Kidney (tissue), 14 donors: Measurements from ENCODE around the gene RHOU. TPM values are rescaled to one million over a fixed set of nuclear protein-coding genes. Genes with fewer than 3 reads are reported as not detected.
A peak's percentile ranks its signal among the peaks of the same experiment; 100 is the strongest.

Experiments used
- DNase-seq, 5 donors: peaks; one replicate each; pipeline ENCODE4 v3.0.0-alpha.2; 2013 to 2020
- FAIRE-seq: peaks from 2 replicates; lab custom pipeline; 2012; peaks lifted over from hg19 to GRCh38; lab: Jason Lieb, UNC
- H3K27ac ChIP-seq, 2 donors: one replicate each; pipeline ENCODE4 v1.7.0; 2013; ENCODE audit warnings: low read depth in 2 of 2, low read length in 2 of 2, inconsistent platforms in 1 of 2
- H3K27me3 ChIP-seq: one replicate; pipeline ENCODE4 v1.7.1; 2013; ENCODE audit warnings: low read length, inconsistent platforms; ENCODE audit not compliant: control insufficient read depth, insufficient read depth
- H3K36me3 ChIP-seq, 3 donors: one replicate each; pipeline versions ENCODE4 v1.7.0 to v1.7.1; 2013; ENCODE audit warnings: low read length in 3 of 3, control low read depth in 1 of 3, inconsistent platforms in 1 of 3; ENCODE audit not compliant: insufficient read depth in 3 of 3, control insufficient read depth in 2 of 3
- H3K4me1 ChIP-seq, 3 donors: one replicate each; pipeline versions ENCODE4 v1.7.0 to v1.7.1; 2013; ENCODE audit warnings: low read length in 3 of 3, inconsistent platforms in 1 of 3, low read depth in 1 of 3; ENCODE audit not compliant: control insufficient read depth in 2 of 3, insufficient read depth in 2 of 3
- H3K4me3 ChIP-seq, 3 donors: one replicate each; pipeline versions ENCODE4 v1.7.0 to v1.8.1; 2013; ENCODE audit warnings: low read length in 3 of 3, control low read depth in 1 of 3, inconsistent platforms in 1 of 3
- H3K9ac ChIP-seq, 3 donors: one replicate each; pipeline versions ENCODE4 v1.7.0 to v1.7.1; 2013; ENCODE audit warnings: low read length in 3 of 3, control low read depth in 1 of 3, inconsistent platforms in 1 of 3
- H3K9me3 ChIP-seq, 3 donors: one replicate each; pipeline versions ENCODE4 v1.7.0 to v1.7.1; 2013; ENCODE audit warnings: low read length in 3 of 3, control low read depth in 1 of 3, inconsistent platforms in 1 of 3; ENCODE audit not compliant: control insufficient read depth in 2 of 3, insufficient read depth in 1 of 3
- CTCF ChIP-seq: IDR thresholded peaks from 3 replicates; pipeline ENCODE4 v1.5.1; 2012; ENCODE audit warnings: mild to moderate bottlenecking, moderate library complexity, borderline replicate concordance; ENCODE audit not compliant: insufficient read depth; ENCODE audit errors: extremely low read depth
- intact Hi-C: fragments of 100-400 bp; cut with DNase I; formaldehyde crosslinking; loops from one replicate; pipeline ENCODE4 v1.11.1; 2022
- polyA plus RNA-seq: library from polyadenylated mRNA; stranded (reverse); fragments of 350-450 nt; fragmentation: Illumina TruSeq; extraction: RNeasy Lipid Tissue Mini Kit (QIAGEN cat#74804); gene quantifications from one replicate; pipeline ENCODE4 v1.2.3, GENCODE V29; 2014; ENCODE audit warnings: low read depth, low replicate concordance; ENCODE audit not compliant: insufficient read depth
- total RNA-seq: library from RNA; stranded (reverse); fragmentation: NEBNext Ultra II Directional; extraction: Animal tissue kit (Norgen Biotek cat#: 25700); gene quantifications from one replicate; pipeline ENCODE4 v1.2.1, GENCODE V29; 2021
- donor health status: control.
- donor health status: control.
- donor health status: control.
- donor health status: control.
- donor health status: control.
- donor health status: DM: yes; HTN: yes; CAD: no.
- donor health status: Normal renal cell carcinoma (clear cell type).

RHOU gene
- total and polyA plus RNA-seq, 2 donors from 2014 or later = 4.7 to 22.1 TPM

GRCh38 chr1:228736844-228737445 is 1.7 kb downstream of the RHOU start:
- Histone ChIP-seq H3K27ac (peak overlapping the region; percentile 41 to 63), H3K9me3 (no peaks in the 10 kb centered on the region), H3K4me1 (peaks cover 0 to 6% (median 0%) of the 10 kb centered on the region in 3 donors), H3K36me3 (no peaks in the 10 kb centered on the region), H3K9ac (peak overlapping the region in 2 of 3 donors; percentile 37 to 75), H3K4me3 (peak overlapping the region; percentile 40 to 76 (median 71)), H3K27me3 (no peaks in the 10 kb centered on the region)
- DNase-seq (peak in 1 of 5 donors; percentile 22), FAIRE-seq (no peak)
- intact Hi-C loops = loop anchor here (10.0 kb wide), 1 partner anchor 488 kb away; no protein-coding TSS in a partner anchor
- no peak for TF ChIP-seq CTCF

DNA sequence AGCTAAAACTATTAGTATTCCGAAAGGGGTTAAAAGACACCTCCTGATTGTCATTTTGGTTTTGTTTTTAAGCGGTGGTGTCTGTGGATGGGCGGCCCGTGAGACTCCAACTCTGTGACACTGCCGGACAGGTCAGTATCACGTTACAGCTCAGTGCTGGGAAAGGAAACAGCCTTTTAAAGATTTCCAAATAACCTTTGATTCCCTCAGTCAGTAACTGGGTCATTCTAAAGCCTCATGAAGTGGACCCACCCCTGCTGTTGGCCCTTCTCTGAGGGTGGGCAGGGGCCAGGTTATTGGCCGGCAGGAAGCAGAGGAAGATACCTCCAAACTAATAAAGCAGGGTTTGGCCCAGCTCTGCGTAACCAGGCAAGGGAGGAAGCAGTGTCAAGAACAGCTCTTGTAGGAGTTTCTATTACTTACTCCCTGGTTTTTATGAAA is 2.3 kb downstream of the RHOU start:
- no peaks in the 10 kb centered on the region for H3K9me3 ChIP-seq
- peak overlapping the region in 1 of 3 donors; percentile 51 for H3K9ac ChIP-seq
- peak in 2 of 5 donors; percentile 39 to 48 for DNase-seq
- no peak for FAIRE-seq
- no peaks in the 10 kb centered on the region for H3K27me3 ChIP-seq
- intact Hi-C loops = loop anchor here (10.0 kb wide), 1 partner anchor 487 kb away; no protein-coding TSS in a partner anchor
- TF ChIP-seq CTCF = no peak
- H3K4me3 ChIP-seq = peak overlapping the region in 2 of 3 donors; percentile 36 to 52
- H3K27ac ChIP-seq = peak overlapping the region in 1 of 2 donors; percentile 27
- H3K4me1 ChIP-seq = peaks cover 0 to 6% (median 0%) of the 10 kb centered on the region in 3 donors
- H3K36me3 ChIP-seq = no peaks in the 10 kb centered on the region

DNA sequence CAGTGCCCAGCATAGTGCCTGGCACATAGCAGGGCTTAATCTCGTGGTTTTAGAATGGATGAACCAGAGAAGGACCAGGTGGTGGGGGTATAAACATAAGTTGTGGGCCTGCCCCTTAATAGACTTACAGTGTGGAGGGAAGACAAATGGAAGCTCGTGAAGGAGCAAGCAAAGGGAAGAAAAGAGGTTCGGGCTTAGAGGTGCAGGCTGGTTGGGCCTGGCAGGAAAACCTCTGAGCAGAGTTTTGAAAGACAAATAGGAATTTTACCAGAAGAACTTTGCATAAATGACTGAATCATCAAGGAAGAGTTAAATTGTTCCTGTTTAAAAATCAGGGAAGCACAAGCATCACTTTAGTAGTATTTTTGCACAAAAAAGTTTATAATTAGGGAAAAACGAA is 4.5 kb downstream of the RHOU start:
- H3K9ac ChIP-seq = no peak overlapping the region
- H3K27me3 ChIP-seq = no peaks in the 10 kb centered on the region
- TF ChIP-seq CTCF = no peak
- FAIRE-seq (no peak), DNase-seq (no peak)
- H3K9me3 ChIP-seq = no peaks in the 10 kb centered on the region
- no peaks in the 10 kb centered on the region for H3K36me3 ChIP-seq
- intact Hi-C loops = loop anchor here (10.0 kb wide), 1 partner anchor 485 kb away; no protein-coding TSS in a partner anchor
- no peak overlapping the region for H3K4me3 ChIP-seq
- no peak overlapping the region for H3K27ac ChIP-seq
- H3K4me1 ChIP-seq = no peaks in the 10 kb centered on the region
